OCI-LY1 (cell line): Measurements from ENCODE around the gene CASZ1.

Experiments
- H2AFZ ChIP-seq: fragments of 200-600 bp; sonication (generic), shearing (Covaris generic); 2 replicates; pipeline ENCODE4 v1.6.0; 2014; ENCODE audit warnings: antibody characterized with exemption, mild to moderate bottlenecking, low read length
- H3F3A ChIP-seq: fragments of 200-600 bp; sonication (generic), shearing (Covaris generic); 2 replicates; pipeline ENCODE4 v1.6.0; 2014; ENCODE audit warnings: mild to moderate bottlenecking, antibody characterized with exemption, low read length, moderate library complexity; ENCODE audit not compliant: insufficient read depth
- H3K27ac ChIP-seq: fragments of 200-600 bp; sonication (generic); 2 replicates; pipeline ENCODE4 v1.5.1; 2014; ENCODE audit warnings: low read length, mixed run types, mild to moderate bottlenecking, low read depth; ENCODE audit not compliant: poor library complexity, severe bottlenecking
- H3K27me3 ChIP-seq: fragments of 200-600 bp; sonication (generic); 2 replicates; pipeline ENCODE4 v1.6.0; 2014; ENCODE audit warnings: antibody characterized with exemption, mild to moderate bottlenecking, low read length, moderate library complexity; ENCODE audit not compliant: insufficient read depth
- H3K36me3 ChIP-seq: fragments of 200-600 bp; sonication (generic); 2 replicates; pipeline ENCODE4 v1.6.1; 2014; ENCODE audit warnings: mild to moderate bottlenecking, antibody characterized with exemption, low read length, moderate library complexity, mixed read lengths; ENCODE audit not compliant: insufficient read depth
- H3K4me1 ChIP-seq: fragments of 200-600 bp; sonication (generic); 2 replicates; pipeline ENCODE4 v1.5.1; 2014; ENCODE audit warnings: mild to moderate bottlenecking, low read length, moderate library complexity; ENCODE audit not compliant: insufficient read depth, severe bottlenecking
- H3K4me2 ChIP-seq: fragments of 200-600 bp; sonication (generic), shearing (Covaris generic); 2 replicates; pipeline ENCODE4 v1.6.1; 2014; ENCODE audit warnings: low read length
- H3K4me3 ChIP-seq: fragments of 200-600 bp; sonication (generic); 2 replicates; pipeline ENCODE4 v1.5.1; 2014; ENCODE audit warnings: low read length, low read depth, mild to moderate bottlenecking, mixed read lengths; ENCODE audit not compliant: poor library complexity, severe bottlenecking
- H3K79me2 ChIP-seq: fragments of 200-600 bp; shearing (Covaris generic); 2 replicates; pipeline ENCODE4 v1.6.1; 2016; ENCODE audit warnings: mixed run types, low read length, mixed read lengths; ENCODE audit not compliant: insufficient read depth
- H3K9ac ChIP-seq: fragments of 200-600 bp; sonication (generic), shearing (Covaris generic); 2 replicates; pipeline ENCODE4 v1.6.1; 2014; ENCODE audit warnings: mild to moderate bottlenecking, low read length, mixed read lengths
- H3K9me2 ChIP-seq: fragments of 200-600 bp; sonication (generic), shearing (Covaris generic); 2 replicates; pipeline ENCODE4 v1.6.1; 2014; ENCODE audit warnings: low read depth, mild to moderate bottlenecking, low read length, mixed read lengths
- H3K9me3 ChIP-seq: fragments of 200-600 bp; shearing (Covaris generic); 2 replicates; pipeline ENCODE4 v1.6.1; 2014; ENCODE audit warnings: low read length, mixed read lengths
- H4K20me1 ChIP-seq: fragments of 200-600 bp; sonication (generic), shearing (Covaris generic); 2 replicates; pipeline ENCODE4 v1.6.0; 2016; ENCODE audit warnings: mild to moderate bottlenecking, low read length; ENCODE audit not compliant: insufficient read depth
- EZH2 ChIP-seq: fragments of 200-600 bp; sonication (generic), shearing (Covaris generic); IDR thresholded peaks from 2 replicates; pipeline ENCODE4 v1.8.0; 2017; ENCODE audit warnings: borderline replicate concordance, mixed run types, mild to moderate bottlenecking, antibody characterized with exemption, low read length, moderate library complexity, mixed read lengths
- TF ChIP-seq, protein P1 (sequence below): fragments of 200-600 bp; sonication (generic), shearing (Covaris generic); IDR thresholded peaks from 2 replicates; pipeline ENCODE4 v1.5.1; 2017; ENCODE audit warnings: mild to moderate bottlenecking, antibody characterized with exemption, low read length, moderate library complexity, mixed read lengths

The CASZ1 gene

GRCh38 chr1:10679496-10680220 lies 116.8 kb downstream of the CASZ1 start:
- no peaks in the 10 kb centered on the region for H3K4me1 ChIP-seq
- no peaks in the 10 kb centered on the region for H3K36me3 ChIP-seq
- no peaks in the 10 kb centered on the region for H3K79me2 ChIP-seq
- H3K9me3 ChIP-seq = no peaks in the 10 kb centered on the region
- H3K9me2 ChIP-seq = no peaks in the 10 kb centered on the region
- H3K4me3 ChIP-seq = no peak overlapping the region
- TF ChIP-seq EZH2 = no peak
- TF ChIP-seq, protein P1, sequence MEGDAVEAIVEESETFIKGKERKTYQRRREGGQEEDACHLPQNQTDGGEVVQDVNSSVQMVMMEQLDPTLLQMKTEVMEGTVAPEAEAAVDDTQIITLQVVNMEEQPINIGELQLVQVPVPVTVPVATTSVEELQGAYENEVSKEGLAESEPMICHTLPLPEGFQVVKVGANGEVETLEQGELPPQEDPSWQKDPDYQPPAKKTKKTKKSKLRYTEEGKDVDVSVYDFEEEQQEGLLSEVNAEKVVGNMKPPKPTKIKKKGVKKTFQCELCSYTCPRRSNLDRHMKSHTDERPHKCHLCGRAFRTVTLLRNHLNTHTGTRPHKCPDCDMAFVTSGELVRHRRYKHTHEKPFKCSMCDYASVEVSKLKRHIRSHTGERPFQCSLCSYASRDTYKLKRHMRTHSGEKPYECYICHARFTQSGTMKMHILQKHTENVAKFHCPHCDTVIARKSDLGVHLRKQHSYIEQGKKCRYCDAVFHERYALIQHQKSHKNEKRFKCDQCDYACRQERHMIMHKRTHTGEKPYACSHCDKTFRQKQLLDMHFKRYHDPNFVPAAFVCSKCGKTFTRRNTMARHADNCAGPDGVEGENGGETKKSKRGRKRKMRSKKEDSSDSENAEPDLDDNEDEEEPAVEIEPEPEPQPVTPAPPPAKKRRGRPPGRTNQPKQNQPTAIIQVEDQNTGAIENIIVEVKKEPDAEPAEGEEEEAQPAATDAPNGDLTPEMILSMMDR = no peak
- no peaks in the 10 kb centered on the region for H4K20me1 ChIP-seq
- no peak overlapping the region for H2AFZ ChIP-seq
- H3K4me2 ChIP-seq = no peak overlapping the region
- no peak overlapping the region for H3K27ac ChIP-seq
- no peak overlapping the region for H3K9ac ChIP-seq
- no peaks in the 10 kb centered on the region for H3F3A ChIP-seq
- 0 out of 2 replicates have a peak, but pooled peaks cover 3% of the 10 kb centered on the region for H3K27me3 ChIP-seq

- Histone ChIP-seq H3K27ac (no peak overlapping the region), H3K9ac (no peak overlapping the region), H2AFZ (no peak overlapping the region), H3K4me2 (no peak overlapping the region), H4K20me1 (no peaks in the 10 kb centered on the region), H3K9me2 (no peaks in the 10 kb centered on the region), H3F3A (no peaks in the 10 kb centered on the region), H3K4me1 (no peaks in the 10 kb centered on the region), H3K27me3 (0 out of 2 replicates have a peak, but pooled peaks cover 3% of the 10 kb centered on the region), H3K79me2 (no peaks in the 10 kb centered on the region), H3K9me3 (no peaks in the 10 kb centered on the region), H3K36me3 (no peaks in the 10 kb centered on the region), H3K4me3 (no peak overlapping the region)
- TF ChIP-seq, protein P1 = no peak
- no peak for TF ChIP-seq EZH2
Observed at GRCh38 chr1:10678852-10679251, 117.6 kb downstream of the CASZ1 start.

DNA sequence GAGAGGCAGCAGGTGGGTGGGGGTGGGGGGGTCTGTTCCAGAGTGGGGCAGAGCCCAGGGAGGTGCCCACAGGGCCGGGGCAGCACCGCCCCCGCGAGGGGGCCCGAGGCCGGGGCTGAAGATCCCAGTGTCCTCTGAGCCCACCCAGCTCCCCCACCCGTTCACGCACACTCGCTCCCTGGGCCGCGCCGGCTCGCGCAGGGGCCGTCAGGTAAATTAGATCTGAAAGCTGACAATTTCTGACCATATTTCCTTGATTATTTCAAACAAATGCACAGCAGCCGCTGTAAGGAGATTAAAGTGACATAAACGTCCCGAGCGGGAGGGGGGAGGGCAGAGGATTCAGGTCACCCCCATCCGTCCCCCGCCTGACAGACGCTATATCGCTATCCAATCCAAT lies 118.0 kb downstream of the CASZ1 start:
- Histone ChIP-seq H3K27me3 (0 out of 2 replicates have a peak, but pooled peaks cover 3% of the 10 kb centered on the region), H3K27ac (no peak overlapping the region), H2AFZ (no peak overlapping the region), H3K4me2 (no peak overlapping the region), H3K9me3 (no peaks in the 10 kb centered on the region), H3K79me2 (no peaks in the 10 kb centered on the region), H3K9me2 (no peaks in the 10 kb centered on the region), H3K36me3 (no peaks in the 10 kb centered on the region), H3K4me3 (no peak overlapping the region), H3K9ac (no peak overlapping the region), H3K4me1 (no peaks in the 10 kb centered on the region), H4K20me1 (no peaks in the 10 kb centered on the region), H3F3A (no peaks in the 10 kb centered on the region)
- TF ChIP-seq EZH2 = no peak
- TF ChIP-seq, protein P1 = no peak
